ENCODE results near the gene LCN2.

- no peak for TF ChIP-seq POLR2AphosphoS5 (IDR thresholded peaks at IDR 0.05; ENCODE audit: low read depth, low read length)
- TF ChIP-seq, protein P1, sequence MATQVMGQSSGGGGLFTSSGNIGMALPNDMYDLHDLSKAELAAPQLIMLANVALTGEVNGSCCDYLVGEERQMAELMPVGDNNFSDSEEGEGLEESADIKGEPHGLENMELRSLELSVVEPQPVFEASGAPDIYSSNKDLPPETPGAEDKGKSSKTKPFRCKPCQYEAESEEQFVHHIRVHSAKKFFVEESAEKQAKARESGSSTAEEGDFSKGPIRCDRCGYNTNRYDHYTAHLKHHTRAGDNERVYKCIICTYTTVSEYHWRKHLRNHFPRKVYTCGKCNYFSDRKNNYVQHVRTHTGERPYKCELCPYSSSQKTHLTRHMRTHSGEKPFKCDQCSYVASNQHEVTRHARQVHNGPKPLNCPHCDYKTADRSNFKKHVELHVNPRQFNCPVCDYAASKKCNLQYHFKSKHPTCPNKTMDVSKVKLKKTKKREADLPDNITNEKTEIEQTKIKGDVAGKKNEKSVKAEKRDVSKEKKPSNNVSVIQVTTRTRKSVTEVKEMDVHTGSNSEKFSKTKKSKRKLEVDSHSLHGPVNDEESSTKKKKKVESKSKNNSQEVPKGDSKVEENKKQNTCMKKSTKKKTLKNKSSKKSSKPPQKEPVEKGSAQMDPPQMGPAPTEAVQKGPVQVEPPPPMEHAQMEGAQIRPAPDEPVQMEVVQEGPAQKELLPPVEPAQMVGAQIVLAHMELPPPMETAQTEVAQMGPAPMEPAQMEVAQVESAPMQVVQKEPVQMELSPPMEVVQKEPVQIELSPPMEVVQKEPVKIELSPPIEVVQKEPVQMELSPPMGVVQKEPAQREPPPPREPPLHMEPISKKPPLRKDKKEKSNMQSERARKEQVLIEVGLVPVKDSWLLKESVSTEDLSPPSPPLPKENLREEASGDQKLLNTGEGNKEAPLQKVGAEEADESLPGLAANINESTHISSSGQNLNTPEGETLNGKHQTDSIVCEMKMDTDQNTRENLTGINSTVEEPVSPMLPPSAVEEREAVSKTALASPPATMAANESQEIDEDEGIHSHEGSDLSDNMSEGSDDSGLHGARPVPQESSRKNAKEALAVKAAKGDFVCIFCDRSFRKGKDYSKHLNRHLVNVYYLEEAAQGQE (IDR thresholded peaks at IDR 0.05; ENCODE audit: insufficient read depth in 1 of 2, low read depth in 2 of 2, low read length in 1 of 2): no peak
- TF ChIP-seq CTCF (IDR thresholded peaks at IDR 0.05): no peak
- no peak for TF ChIP-seq TCF7L2 (IDR thresholded peaks at IDR 0.05; ENCODE audit: low read depth, low read length)
- TF ChIP-seq SIN3A (IDR thresholded peaks at IDR 0.05; ENCODE audit: borderline replicate concordance, insufficient read depth, low read depth, low read length): no peak
These were observed 32.9 kb upstream of the LCN2 start for GRCh38 chr9:128116104-128117083.

Data from Panc1 (cell line).